Measurements from ENCODE around the gene PTPRG.

- TF ChIP-seq CTCF (IDR thresholded peaks at IDR 0.05 in 4 of 5, conservative IDR thresholded peaks at IDR 0.05 in 1 of 5) (no peak), POLR2A (IDR thresholded peaks at IDR 0.05) (no peak)
Measured at GRCh38 chr3:62128681-62129080, 567.3 kb downstream of the PTPRG start.
